ENCODE measurements around the gene SPATA13. TPM values are rescaled to one million over a fixed set of nuclear protein-coding genes. Genes with fewer than 3 reads are reported as not detected.

Gene SPATA13
- total and polyA plus RNA-seq, 8 donors: 3.6 to 156 (median 48.6) TPM

DNA sequence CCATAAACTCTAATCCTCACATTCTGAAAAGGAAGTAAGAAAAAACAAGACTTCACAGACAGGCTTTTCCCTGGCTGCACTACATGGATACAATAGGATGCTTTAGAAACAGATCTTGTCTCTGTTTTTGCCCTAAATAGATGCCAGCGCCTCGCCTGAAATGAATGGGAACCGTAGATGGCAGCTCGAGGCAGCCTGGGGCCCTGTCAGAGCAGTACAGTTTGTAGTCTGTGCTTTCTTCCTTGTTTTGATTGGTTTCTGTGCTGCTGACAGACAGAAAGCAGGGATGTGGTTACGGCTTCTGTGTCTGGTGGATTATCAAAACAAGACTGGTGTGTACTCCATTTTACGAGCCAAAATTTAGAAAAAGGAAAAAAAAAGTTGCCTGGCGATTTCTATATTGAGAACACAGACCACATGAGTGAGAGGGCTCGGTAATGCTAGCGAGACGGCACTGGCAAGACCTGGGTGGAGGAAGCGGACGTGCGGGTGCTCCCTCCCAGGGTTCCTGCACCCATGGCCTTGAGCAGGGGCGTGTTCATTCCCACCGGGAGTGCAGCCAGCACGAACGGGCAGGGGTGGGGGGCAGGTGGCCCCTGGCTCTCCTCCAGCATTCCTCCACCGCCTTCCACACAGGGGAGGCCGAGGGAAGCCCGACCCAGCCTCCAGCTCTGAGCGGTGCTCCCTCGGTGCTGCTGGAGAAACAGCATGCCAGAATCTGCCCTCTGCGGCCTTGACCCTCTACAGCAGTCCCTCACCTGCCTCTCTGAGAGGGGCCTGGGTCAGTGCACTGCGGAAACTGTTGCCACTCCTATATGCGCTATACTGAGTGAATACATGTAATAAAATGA is 111.3 kb downstream of the SPATA13 start:
- Histone ChIP-seq H3K27me3 (no peaks in the 10 kb centered on the region), H3K27ac (peak overlapping the region; percentile 62 to 87 (median 86)), H3K9me3 (no peaks in the 10 kb centered on the region), H3K4me1 (peaks cover 30 to 71% (median 45%) of the 10 kb centered on the region in 4 donors), H3K4me3 (peak overlapping the region; percentile 35 to 43 (median 40)), H3K36me3 (no peaks in the 10 kb centered on the region)
- WGBS, 5 donors: 8 to 14% (median 11%) methylated on average over 19 to 25 of the region's 25 CpGs
- intact Hi-C loops (cut with DNase I; ENCODE audit: low total_unique reads): no loop called here
- TF ChIP-seq, protein P1, sequence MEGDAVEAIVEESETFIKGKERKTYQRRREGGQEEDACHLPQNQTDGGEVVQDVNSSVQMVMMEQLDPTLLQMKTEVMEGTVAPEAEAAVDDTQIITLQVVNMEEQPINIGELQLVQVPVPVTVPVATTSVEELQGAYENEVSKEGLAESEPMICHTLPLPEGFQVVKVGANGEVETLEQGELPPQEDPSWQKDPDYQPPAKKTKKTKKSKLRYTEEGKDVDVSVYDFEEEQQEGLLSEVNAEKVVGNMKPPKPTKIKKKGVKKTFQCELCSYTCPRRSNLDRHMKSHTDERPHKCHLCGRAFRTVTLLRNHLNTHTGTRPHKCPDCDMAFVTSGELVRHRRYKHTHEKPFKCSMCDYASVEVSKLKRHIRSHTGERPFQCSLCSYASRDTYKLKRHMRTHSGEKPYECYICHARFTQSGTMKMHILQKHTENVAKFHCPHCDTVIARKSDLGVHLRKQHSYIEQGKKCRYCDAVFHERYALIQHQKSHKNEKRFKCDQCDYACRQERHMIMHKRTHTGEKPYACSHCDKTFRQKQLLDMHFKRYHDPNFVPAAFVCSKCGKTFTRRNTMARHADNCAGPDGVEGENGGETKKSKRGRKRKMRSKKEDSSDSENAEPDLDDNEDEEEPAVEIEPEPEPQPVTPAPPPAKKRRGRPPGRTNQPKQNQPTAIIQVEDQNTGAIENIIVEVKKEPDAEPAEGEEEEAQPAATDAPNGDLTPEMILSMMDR (IDR thresholded peaks at IDR 0.05): no peak
- TF ChIP-seq EP300 (IDR thresholded peaks at IDR 0.05) (no peak), POLR2A (IDR thresholded peaks at IDR 0.05) (no peak), POLR2AphosphoS5 (IDR thresholded peaks at IDR 0.05) (peak in 1 of 3 donors; percentile 9)
- DNase-seq: peak; percentile 70 to 81

DNA sequence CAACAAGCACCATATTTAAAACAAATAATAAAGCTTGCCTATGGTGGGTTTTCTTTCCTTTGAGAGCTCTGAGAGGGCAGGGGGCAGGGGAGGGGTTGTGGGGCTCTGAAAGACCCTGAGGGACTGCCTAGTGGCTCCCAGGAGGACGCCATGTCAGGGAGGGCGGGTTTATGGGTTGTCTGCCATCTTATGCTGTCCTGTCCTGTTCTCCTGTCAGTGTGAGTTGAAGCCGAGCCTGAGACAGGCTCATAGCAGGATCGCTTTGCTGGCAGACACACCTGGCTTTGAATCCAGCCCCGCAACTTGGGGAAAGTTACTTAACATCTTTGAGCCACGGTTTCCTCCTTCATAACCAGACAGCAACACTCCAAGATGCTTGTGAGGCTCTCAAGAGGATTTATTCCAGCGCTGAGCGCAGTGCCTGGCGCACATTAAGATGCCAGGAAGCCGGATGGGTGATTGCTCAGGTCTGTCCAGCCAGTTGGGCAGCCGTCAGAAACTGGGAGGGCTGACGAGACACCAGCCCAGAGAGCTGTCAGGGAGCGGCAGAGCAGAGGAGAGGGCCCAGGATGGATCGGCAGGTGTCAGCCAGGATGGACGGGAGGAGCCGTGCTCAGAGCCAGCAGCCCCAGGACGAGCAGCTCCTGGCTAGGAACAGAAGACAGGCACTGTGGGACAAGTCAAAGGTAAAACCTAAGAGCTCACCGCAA is 112.1 kb downstream of the SPATA13 start:
- DNase-seq: peak in 1 of 2 donors; percentile 34
- 72 to 79% (median 73%) methylated on average over 18 of the region's 18 CpGs for whole genome bisulfite sequencing, 5 donors
- no peaks in the 10 kb centered on the region for H3K27me3 ChIP-seq
- TF ChIP-seq POLR2A (IDR thresholded peaks at IDR 0.05): no peak
- no peak for TF ChIP-seq EP300 (IDR thresholded peaks at IDR 0.05)
- TF ChIP-seq, protein P1 (IDR thresholded peaks at IDR 0.05): no peak
- no peak for TF ChIP-seq POLR2AphosphoS5 (IDR thresholded peaks at IDR 0.05)
- H3K9me3 ChIP-seq: no peaks in the 10 kb centered on the region
- peak overlapping the region; percentile 35 to 43 (median 40) for H3K4me3 ChIP-seq
- peak overlapping the region; percentile 5 to 87 (median 86) for H3K27ac ChIP-seq
- intact Hi-C loops (cut with DNase I; ENCODE audit: low total_unique reads): no loop called here
- H3K4me1 ChIP-seq: peaks cover 27 to 63% (median 45%) of the 10 kb centered on the region in 4 donors
- no peaks in the 10 kb centered on the region for H3K36me3 ChIP-seq

DNA sequence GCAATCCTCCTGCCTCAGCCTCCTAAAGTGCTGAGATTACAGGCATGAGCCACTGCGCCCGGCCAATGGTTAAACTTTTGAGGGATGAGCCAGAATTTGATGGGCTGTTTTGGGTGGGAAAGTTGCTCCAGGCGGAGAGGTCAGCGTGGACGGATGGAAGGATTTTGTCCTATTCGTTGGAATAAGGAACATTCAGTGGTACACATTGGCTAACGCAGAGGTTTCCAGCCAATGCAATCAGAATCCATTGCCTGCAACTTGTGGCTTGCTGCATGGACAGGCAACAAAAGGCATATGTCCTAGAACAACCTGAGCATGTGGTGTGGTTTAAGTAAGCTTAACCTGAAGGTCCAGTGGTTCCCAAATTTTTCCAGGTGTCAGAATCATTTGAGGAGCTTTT is 113.4 kb downstream of the SPATA13 start:
- peak overlapping the region in 2 of 5 donors; percentile 3 to 59 for H3K27ac ChIP-seq
- 88 to 95% (median 93%) methylated on average over 7 of the region's 7 CpGs for WGBS, 5 donors
- TF ChIP-seq EP300 (IDR thresholded peaks at IDR 0.05) (no peak), POLR2AphosphoS5 (IDR thresholded peaks at IDR 0.05) (no peak)
- no peaks in the 10 kb centered on the region for H3K36me3 ChIP-seq
- peaks cover 27 to 62% (median 44%) of the 10 kb centered on the region in 4 donors for H3K4me1 ChIP-seq
- no peaks in the 10 kb centered on the region for H3K9me3 ChIP-seq
- no peaks in the 10 kb centered on the region for H3K27me3 ChIP-seq
- intact Hi-C loops (cut with DNase I; ENCODE audit: low total_unique reads): no loop called here
- DNase-seq: no peak
- no peak overlapping the region for H3K4me3 ChIP-seq

DNA sequence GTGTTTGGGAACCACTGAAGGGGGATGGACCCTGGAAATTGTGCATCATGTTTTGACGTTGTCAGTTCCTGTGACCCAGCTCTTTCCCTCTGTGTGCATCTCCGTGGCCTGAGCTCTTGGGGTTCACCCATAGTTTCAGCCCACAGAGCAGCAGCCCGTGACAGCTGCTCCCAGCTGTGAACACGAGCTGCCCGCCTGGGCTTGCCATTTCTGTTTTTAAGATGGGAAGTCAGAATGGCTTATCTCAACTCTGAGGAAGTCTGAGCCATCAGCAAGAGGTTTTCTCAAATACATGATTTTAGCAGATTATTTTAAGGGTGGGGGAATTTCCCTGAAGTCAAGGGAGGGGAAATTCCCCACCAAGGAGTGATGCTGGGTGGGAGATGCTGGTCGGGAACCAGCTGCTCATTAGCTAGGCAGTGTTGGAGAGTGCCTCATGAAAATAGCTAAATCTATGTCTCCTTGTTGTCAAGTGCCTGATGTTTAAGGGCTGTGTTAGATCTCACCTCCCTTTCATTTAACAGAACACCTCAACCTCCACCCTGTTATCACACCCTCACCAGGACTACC is 114.0 kb downstream of the SPATA13 start:
- 44 to 68% (median 55%) methylated on average over 6 of the region's 6 CpGs for WGBS, 5 donors
- peak overlapping the region in 3 of 5 donors; percentile 3 to 59 (median 7) for H3K27ac ChIP-seq
- peaks cover 27 to 62% (median 42%) of the 10 kb centered on the region in 4 donors for H3K4me1 ChIP-seq
- DNase-seq: peak; percentile 40 to 74
- no peaks in the 10 kb centered on the region for H3K27me3 ChIP-seq
- no peak overlapping the region for H3K4me3 ChIP-seq
- no peak for TF ChIP-seq POLR2A (IDR thresholded peaks at IDR 0.05)
- TF ChIP-seq, protein P1 (IDR thresholded peaks at IDR 0.05): no peak
- TF ChIP-seq POLR2AphosphoS5 (IDR thresholded peaks at IDR 0.05): no peak
- TF ChIP-seq EP300 (IDR thresholded peaks at IDR 0.05): no peak
- no peaks in the 10 kb centered on the region for H3K36me3 ChIP-seq
- intact Hi-C loops (cut with DNase I; ENCODE audit: low total_unique reads): no loop called here
- no peaks in the 10 kb centered on the region for H3K9me3 ChIP-seq

All from stomach (tissue), 9 donors.